HG03280 (cell line): ENCODE measurements around the gene HOXA2.

Source experiments
- ATAC-seq: cut with Tn5 transposase; IDR thresholded peaks from one replicate; pipeline ENCODE4 v1.9.1; 2021; ENCODE audit warnings: mild to moderate bottlenecking, moderate library complexity; ENCODE audit not compliant: unreplicated experiment

Gene HOXA2

DNA sequence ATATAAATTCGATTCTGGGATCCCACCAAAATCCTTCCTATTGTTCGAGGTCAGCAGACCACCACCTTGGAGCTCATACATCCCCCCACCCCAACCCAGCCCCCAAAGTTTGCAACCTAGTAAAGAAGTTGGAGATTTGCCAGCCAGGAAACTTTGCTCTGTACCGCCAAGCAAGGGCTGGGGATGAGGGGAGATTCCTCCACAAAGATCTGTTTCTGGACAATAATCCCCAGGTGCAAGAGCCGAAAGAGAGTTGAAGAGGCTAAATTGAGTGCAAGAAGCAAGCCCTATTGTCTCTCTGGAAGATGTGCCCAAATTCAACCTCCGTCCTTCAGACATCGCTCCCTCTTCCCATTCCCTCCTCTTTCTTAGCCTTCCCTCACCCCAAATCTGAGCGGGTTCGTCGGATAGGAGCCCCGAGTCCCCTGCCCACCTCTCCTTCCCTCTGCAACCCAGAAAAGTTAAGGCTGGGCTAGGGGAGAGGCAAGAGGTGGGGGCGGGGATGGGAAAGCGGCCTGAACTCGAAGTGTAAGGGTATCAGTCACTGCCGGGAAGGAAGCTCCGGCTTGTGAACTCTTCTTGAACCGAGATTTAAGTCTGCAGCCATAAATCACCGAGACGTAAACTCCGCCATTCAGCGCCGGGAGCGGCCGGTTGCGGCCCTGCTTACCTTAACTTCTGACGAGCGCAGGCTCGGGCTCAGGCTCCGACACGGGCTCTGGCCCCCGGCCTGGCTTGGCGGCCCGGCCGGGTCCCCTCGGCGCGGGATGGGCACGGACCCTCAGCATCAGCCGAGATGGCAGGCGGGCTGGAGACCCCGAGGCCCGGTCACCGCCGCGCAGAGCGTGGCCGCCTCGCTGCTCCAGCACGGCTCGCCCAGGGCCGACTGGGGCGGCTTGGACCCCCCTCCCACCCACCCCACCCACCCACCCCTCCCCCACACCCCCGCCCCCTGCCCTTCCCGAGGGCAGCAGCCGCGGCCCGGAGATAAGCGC lies 10.8 kb upstream of the HOXA2 start:
- no peak for ATAC-seq

DNA sequence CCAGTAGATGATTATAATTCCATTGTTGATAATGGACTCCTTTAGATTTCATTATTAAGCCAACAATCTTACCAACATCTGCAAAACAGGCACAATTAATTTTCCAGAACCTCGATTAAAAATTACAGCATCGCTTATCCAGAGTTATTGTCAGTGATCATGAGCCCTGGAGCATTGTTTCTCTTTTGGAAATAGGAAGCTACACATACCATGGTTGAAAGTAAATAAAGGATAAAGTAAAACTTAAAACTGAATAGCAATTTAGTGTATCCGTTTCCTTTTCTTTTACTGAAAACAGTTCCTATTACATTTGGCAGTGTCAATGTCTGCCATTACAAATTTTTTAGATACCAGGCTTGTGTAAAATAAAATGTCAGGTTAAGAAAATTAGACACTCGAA lies 9.9 kb upstream of the HOXA2 start:
- ATAC-seq = no peak

DNA sequence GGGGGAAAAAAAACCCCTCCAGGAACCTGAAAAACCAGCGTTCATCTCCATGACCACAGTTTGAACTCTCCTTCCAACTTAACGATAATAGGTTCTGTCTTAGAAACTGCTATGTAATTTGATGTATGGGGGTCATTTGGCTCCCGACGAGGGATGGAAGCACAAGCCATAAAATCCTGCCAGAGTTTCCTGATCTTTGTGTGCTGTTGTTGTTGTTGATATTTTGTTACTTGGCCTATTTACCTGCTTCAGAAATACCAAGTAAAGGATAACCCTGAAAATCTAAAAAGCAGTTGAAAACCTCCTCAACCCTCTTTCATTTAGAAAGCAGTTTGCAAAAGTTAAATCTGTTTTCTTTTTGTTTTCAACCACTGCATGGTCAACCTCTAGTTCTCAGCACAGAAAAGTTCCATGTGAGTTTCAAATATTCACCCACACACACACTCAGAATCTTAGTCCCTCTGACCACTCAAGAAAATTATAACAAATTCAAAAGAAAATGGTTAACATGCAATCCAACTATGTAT lies 9.3 kb upstream of the HOXA2 start:
- ATAC-seq = no peak

DNA sequence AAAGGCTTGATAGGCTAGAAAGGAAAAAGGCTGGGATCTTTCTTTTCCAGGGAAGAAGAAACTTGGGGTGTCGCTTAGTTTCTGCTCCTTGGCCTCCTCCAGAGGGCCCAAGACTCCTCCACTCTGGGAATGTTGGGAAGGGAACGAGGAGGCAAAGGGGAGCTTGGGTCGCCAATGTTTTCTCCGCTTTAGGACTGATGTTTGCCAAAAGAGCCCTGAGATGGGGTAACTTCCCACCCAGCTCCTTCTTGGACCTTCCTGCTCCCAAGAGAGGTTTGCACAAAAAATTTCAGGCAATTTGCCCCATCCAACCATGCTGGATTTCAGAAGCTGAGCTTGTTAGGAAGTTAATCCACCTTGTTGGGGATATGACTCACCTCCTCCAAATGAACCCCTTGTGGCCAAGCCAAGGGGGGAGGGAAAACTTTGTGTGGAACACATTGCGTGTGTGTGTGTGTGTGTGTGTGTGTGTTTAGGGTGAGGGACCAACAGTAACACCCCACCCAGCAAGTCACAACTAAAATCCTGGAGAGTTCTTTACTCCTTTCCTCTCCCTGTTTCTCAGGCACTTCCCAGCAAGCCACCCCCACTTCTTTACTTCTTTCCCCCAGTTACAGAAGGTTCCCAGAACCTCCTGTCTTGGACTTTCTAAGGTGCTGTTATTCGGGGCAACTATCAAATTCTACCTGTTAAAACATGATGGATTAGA lies 8.7 kb upstream of the HOXA2 start:
- ATAC-seq = no peak

DNA sequence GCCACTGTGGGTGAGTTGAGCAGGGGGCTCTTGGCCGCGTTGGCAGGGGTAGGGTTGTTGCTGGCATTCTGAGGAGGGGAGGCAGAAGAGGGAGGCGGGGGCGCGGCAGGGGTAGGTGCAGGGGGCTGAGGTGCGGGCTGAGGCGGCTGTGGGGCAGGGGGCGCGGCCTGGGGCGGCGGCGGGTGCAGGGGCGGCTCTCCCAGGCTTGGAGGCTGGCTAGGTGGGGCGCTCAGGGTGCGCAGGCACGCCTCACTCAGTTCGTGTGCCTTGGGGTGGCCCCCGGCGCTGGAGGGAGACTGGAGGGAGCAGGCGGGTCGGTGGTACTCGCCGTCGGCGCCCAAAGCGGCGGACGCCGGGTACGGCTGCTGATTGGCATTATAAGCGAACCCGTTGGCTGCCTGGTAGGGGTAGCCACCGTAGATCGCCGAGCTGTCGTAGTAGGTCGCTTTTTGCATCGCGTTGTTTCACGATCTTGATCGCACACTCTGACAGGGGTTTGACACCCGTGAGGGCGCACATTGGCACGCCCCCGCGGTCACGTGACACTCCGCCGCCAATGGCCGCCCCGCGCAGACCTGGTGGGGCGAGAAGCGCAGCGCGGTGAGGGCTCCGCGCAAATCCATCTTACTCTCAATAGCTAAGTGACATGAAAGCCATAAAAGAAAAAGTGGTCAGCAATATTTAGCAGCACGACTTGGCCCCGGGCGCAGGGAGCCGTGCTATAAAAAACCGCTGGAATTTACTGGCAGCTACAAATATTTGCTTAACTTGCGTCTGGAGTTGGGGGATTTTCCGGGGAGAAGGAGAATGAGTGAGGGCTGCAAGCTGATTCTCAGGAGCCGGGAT lies 7.9 kb upstream of the HOXA2 start:
- ATAC-seq = no peak

DNA sequence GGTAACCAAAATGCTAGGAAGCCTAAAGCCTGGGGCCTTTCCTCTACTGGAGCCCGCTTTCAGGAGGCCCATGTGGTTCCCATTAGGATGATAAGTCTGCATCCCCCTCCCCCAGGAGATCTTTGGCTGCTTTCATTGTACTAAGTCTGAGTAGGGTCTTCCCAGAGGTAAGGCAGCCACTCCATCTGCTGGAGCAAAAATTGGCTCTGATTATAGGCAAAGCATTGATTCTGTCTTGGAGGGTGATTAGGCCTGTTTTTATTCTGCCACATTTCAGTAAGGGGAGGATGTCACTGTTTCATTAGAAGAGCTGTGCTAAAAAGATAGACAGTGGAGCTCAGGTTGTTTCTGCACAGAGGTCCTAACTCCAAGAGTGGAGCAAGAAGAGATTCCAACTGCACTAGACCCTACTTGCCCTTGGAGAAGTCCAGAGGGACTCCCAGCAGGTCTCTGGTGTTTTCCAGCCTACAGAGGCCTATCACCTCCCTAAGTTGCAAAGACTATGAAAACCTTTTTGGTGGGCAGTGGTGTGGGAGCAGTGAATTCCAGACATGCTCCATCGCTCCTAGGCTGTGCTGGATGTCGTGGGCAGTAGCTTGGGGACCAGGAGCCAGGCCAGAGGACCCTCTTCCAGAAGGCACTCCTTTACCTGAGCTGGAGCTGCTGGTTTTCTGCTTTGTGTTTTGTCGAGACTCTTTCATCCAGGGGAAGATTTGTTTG lies 7.1 kb upstream of the HOXA2 start:
- ATAC-seq = no peak

DNA sequence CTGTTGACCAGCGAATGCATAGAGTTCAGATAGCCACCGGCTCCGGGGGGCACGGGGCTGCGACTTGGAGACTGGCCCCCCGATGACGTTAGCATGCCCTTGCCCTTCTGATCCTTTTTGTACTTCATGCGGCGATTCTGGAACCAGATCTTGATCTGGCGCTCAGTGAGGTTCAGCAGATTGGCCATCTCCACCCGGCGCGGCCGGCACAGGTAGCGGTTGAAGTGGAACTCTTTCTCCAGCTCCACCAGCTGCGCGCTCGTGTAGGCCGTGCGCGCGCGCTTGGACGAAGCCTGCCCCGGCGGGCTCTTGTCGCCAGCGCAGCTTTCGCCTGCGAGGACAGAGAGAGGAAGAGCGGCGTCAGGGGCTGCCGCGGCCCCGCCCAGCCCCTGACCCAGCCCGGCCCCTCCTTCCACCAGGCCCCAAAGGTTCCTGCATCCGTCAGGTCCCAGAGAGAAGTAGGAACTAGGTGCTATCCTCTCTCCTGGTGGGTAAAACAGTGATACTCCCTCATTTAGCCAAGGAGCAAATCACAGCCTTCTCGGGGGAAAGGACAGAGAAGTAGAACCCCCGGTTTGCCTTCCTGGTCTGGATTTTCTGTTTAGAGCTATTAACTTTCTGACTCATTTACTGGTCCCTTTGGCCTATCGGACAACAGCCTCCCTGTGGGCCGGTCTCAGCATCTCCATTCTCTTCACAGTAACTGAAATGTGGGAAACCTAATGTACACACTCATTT lies 6.1 kb upstream of the HOXA2 start:
- no peak for ATAC-seq

DNA sequence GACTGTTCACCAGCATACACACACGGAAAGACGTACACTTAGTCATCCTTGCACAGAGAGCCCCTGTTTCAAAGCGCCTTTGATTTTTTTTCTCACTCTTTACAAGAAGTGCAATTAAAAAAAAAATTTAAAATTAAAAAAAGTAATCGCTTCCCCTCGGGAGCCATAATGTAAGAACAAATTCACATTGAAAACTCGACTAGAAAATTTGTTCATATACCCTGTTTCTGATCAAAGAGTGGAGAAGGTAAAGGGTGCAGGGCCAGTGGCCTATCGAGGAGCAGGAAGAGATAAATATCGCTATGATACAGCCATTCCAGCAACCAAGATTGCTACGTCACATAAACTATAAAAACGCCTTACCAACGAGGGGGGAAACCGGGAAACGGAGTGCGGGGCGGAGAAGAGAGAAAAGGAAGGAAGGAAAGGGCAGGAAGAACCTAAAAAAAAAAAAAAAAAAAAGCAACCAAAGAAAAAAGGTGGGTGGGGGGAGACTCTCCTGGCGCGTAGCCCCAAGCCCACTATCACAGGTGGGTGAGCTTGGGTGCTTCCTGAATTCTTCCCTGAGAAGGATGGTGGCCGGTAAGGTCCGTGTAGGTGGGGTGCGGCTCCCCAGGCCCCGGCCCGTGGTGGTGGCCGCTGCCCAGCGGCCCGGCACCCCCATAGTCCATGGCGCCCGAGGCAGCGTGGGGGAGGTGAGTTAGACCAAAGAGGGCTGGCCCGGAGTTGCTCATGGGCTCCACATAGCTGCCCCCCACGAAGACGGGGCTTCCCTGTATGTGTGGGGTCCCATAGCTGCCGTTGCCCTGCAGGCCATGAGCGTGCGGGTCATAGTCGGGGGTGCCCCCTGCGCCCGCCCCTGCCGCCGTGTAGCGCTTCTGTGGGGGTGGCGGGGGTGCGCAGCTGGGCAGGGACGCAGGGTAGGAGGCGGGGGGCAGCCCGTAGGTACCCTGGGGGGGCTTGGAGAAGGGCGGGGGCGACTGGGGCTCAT lies 5.2 kb upstream of the HOXA2 start:
- no peak for ATAC-seq

DNA sequence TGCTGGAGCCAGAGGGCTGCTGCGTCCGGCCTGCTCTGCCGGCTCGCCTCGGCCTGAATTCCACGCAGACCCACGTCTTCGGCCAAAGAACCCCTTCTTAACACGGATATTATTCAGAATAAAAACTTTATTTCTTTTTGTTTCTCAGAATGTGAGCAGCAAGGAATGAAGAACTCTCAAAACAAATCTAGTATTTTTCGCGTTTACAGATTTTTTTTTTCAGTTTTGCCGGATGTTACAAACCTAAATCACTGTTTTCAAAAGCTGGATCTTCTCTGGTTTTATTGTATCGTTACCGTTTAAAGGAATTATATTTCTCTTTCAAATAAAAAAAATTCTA lies 4.4 kb upstream of the HOXA2 start:
- ATAC-seq = no peak

DNA sequence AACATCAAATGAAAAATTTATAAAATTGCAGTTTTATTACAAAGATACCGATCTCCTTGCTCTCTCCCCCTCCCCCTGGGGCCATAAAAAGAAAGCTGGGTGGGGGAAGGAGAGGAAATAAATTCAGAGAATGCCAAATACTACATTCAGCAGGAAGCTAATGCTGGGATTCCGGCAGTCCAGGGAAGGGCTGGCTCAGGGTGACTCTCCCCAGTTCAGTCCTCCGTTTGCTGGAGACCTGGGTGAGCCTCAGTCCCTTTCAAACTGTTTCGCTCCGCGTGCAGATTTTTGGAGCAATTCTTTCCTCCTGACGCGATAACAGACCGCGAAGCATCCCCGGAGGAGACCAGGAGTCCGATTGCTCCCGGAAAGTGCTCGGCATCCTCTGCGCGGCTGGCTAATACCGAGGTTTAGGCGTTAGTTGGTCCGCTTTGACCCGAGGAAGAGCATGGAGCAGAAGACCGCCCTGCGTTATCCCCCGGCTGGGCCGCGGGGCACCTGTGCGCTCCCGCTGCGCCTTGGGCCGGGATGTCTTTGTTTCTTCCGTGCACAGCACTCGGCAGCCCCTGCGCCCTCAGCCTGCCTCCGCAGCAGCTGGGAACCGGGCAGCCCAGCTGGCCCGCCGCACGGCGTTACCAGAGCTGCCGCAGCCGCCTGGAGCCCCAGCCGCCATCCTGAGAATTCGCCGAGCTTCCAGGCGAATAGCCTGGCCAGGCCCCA lies 3.9 kb upstream of the HOXA2 start:
- no peak for ATAC-seq

DNA sequence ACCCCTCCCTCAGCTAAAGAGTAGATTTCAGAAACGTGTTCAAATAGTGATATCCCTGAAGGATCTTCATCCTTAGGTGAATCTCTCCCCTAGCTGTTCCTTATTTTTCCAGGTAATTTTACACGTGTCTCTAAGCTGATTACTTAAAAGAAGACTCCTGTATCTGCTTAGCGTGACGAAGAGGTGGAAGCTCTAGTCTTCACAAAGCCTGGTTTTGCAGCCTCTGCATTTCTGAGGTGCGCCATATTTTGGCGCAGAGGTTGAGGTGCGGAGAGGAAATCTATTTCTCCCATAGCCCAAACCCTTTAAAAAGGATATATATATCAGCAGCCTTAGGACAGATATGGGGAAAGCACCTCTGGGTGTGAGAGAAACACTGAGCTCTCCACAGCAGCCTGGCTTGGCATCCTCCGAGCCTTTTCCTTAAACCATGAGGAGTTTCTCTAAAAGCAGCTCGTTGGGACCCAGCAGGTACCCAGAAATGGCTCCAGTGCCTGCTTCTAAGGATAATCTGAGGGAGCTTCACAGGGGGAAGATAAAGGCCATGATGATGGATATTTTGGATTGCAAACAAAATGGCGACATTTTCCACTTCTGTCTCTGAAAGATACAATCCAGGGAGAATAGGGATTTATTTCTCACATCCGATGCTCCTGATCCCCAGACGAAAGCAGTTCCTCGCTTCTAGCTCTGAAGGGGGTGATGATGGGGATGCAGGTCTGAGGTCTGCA lies 3.0 kb upstream of the HOXA2 start:
- ATAC-seq = no peak

DNA sequence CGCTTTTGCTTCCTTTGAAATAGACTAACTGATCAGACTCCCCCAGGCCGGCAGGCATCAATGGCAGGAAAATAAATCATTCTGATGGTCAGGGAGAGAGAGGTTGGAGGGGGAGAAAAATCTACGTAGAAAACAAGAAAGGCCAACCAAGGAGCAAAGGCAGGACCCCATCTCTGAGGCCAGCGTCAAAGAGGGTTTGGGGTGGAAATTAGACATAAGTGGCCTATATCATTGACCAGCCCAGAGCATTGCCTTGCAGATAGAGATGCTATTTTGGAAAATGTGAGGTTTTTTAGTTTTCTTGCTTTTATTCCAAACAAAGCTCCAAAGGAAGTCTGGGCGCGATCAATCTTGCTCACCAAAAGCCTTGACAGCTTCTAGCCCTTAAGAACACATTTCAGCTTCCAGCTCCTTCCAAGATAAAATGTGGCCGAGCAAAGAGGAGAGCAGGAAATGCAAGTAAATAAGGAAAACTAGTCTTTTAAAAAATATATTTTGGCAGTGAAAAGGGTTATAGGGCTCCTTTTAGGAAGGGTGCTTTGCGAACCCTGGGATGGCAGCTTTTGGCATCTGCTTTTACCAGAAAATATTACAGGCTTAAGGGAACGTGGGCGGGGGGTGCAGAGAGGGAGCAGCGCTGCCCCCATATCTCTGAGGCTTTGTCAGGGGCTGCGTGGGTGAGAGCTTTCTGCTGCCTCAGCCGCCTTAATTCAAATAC lies 2.0 kb upstream of the HOXA2 start:
- ATAC-seq = no peak

DNA sequence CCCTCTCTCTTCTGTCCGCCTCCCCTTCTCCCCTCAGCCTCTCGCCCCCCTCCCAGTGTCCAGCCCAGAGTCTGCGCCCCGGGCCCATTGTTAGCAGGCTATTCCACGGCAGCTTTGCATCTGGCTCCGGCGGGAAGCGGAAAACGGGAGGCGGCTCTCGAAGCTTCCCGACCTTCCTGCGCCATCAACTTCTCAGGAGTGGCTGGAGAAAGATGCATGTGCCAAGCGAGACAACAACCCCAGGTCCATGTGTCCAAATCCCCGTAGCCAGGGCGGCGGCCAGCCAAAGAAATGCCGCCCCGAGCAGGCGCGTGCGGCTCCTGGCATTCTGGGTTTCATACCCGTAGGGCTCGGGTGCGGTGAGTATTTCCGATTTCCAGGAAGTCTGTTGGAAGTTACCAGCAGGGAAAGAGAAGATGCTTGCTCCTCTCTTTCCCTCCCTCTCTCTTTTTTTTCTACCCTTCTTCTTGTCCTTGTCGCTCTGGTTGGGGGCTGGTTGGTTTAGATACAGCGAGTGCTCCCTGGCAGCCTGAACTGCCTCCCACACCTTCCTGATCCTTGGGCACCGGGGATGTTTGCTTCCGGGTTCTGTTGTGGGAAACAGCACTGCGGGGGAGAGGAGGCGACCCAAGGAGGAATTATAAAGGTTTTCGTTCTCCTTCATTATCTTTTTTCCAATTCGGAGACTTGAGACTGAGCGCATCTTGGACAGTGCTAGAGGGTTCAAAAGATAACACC lies 1.2 kb upstream of the HOXA2 start:
- no peak for ATAC-seq

DNA sequence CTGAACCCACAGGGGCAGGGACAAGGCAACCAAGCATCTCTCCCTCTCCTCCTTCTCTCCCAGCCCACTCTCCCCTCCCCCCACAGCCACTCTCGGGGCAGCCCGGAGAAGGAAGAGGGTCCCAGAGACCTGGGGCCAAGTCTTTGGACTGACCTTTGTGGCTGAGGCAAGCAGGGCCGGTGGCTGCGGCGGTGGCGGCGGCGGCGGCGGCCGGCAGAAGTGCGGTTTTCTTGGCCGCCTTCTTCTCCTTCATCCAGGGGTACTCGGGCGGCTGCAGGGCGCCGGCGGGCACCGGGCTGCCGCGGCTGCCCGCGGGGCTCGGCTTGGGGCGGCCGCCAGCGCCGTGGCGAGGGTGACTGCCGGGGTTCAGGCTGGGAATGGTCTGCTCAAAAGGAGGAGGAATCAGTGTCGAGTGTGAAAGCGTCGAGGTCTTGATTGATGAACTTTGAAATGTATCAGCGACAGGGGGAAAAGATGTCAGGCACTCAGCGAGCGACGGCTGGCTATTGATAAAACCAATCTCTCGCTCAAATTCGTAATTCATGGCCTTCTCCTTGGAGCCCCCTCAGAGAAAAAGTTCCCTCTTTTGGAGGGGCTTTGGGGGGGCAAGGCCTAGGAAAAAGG lies 414 bp downstream of the HOXA2 start:
- no peak for ATAC-seq

DNA sequence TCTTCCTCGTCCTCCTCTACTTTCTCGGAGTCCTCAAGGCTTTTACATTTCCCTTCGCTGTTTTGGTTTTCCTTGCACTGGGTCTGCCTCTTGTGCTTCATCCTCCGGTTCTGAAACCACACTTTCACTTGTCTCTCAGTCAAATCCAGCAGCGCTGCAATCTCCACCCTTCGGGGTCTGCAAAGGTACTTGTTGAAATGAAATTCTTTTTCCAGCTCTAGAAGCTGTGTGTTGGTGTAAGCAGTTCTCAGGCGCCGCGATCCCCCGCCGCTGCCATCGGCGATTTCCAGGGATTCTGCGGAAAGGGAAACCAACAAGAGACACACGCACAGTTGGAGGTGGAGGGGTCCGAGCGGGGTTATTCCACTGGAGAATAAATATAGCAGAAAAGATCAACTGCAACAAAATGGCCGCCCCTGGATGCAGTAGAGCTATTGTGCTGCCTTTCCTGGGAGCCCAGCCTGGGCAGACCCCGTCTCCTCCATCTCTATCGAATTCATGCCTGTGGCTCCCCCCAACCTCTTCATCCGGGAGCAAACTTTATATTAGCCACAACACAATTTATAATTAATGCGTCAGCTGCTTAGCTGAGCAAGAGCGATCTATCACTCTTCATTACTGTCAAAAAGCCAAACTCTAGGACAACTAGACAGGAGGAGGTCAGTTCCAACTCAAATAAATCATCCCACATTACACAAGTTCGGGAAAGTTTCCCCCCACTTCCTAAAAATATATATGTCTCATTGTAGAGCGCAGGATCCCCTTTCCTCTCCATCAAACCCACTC lies 1.1 kb downstream of the HOXA2 start:
- ATAC-seq = no peak
